ENCODE measurements around the gene TVP23C.

GRCh38 chr17:15492791-15493692 is 70.2 kb downstream of the TVP23C start:
- no peak for TF ChIP-seq POLR2AphosphoS5 (IDR thresholded peaks at IDR 0.05)
- TF ChIP-seq CTCF (IDR thresholded peaks at IDR 0.05), result no peak
- TF ChIP-seq POLR2A (IDR thresholded peaks at IDR 0.05), result no peak
- no peak for TF ChIP-seq EP300 (IDR thresholded peaks at IDR 0.05)

All from stomach (tissue), 4 donors.